Measurements from ENCODE around the gene ZMAT3.
"Not testable (repeated sequence)": the region's sequence is repeated elsewhere in the genome, so short reads cannot be mapped to it uniquely, and the experiment has no call there.

ZMAT3 gene

DNA sequence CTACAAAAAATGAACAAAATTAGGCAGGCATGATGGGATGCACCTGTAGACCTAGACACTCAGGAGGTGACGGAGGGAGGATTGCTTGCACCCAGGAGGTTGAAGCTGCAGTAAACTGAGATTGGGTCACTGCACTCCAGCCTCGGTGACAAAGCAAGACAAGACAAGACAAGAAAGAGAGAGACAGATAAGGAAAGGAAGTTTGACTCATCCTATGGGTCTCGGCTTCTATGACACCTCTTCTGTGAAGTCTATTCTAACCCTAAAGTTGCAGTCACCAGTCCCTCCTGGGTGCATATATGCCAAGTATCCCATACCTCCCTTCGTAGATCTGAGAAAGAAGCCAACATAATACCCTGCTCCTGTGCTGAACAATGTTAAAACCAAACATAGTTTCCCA is 7.9 kb upstream of the ZMAT3 start:
- Mint-ChIP-seq H3K36me3 (ENCODE audit: low read depth) (no peaks in the 10 kb centered on the region), H3K9me3 (no peaks in the 10 kb centered on the region), H3K4me3 (no peak overlapping the region), H3K27ac (no peak overlapping the region), H3K4me1 (ENCODE audit: low read depth) (peaks cover 12% of the 10 kb centered on the region), H3K27me3 (ENCODE audit: low read depth) (peaks cover 5% of the 10 kb centered on the region)

DNA sequence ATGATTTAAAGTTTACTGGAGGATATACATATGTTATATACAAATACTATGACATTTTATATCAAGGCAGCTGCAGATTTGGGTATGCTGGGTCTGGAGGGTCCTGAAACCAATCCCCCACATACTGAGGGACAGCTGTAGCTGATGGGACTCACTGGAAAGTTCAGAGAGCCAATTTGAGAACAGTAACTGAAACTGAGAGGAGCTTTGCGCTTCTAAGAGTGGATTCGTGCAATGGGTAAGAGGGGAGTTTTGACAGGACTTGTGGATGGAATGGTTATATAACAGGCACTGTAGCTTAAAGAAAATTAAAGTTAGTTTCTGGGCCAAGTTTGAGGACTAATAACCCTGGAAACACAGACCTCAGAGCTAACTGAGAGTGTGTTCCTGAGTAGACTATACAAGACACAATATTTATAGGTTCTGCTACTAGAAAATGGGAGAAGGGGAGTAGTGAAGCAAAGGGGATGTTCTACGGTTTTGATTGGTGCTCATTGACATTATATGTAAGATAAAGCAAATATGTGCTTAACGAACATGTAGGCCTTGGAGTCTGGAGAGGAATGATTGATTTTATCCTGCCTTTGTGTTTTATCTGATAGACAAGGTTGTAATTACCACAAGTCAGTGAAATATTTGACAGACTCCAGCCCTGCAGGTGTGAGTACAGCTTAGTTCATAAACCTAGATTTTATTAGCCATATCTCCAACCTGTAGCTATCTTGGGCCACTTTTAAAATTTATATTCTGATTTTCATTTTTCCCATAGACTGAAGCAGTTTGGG is 4.8 kb upstream of the ZMAT3 start:
- no peak overlapping the region for H3K4me3 Mint-ChIP-seq
- peaks cover 5% of the 10 kb centered on the region for H3K27me3 Mint-ChIP-seq (ENCODE audit: low read depth)
- H3K27ac Mint-ChIP-seq: no peak overlapping the region
- peaks cover 2% of the 10 kb centered on the region for H3K36me3 Mint-ChIP-seq (ENCODE audit: low read depth)
- H3K4me1 Mint-ChIP-seq (ENCODE audit: low read depth): peaks cover 16% of the 10 kb centered on the region
- H3K9me3 Mint-ChIP-seq: no peaks in the 10 kb centered on the region

DNA sequence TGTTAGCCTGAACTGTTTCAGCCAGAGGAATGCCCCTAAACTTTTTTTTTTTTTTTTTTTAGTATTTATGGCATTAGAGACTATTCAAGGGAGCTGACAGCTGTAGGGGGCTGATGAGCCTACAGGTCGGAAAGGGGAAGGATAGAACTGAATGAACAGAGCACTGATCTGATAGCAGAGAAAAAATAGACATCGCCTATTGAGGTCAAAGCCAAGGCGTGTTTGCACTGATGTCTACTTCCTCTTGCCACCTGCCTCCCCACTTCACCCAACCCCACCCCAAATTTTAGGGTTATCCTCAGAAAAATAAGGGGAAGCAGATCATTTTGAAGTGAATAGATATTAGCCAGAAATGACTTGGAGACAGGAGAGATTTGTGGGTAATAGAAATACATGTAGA is 3.0 kb upstream of the ZMAT3 start:
- peaks cover 5% of the 10 kb centered on the region for H3K36me3 Mint-ChIP-seq (ENCODE audit: low read depth)
- H3K4me1 Mint-ChIP-seq (ENCODE audit: low read depth): peaks cover 21% of the 10 kb centered on the region
- no peaks in the 10 kb centered on the region for H3K9me3 Mint-ChIP-seq
- H3K4me3 Mint-ChIP-seq: no peak overlapping the region
- no peak overlapping the region for H3K27ac Mint-ChIP-seq
- H3K27me3 Mint-ChIP-seq (ENCODE audit: low read depth): no peaks in the 10 kb centered on the region

DNA sequence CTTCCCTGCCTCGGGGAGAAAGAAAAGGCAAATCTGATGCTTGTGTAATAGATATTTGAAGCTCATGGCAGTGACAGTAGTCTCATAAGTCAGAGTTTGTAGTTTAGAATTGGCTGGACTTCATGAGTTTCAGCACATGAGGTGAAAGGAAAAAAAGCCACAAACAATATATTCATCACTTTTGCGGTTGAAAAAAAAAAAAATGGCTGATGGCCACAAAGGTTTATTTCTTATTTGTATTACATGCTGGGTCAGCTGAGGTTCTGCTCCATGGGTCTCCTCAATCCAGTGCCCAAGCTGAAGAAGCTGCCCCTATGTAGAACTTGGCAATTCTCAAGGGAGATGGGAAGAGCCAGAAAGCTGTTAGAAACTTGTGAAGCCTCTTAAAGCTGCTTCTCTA is 2.2 kb upstream of the ZMAT3 start:
- Mint-ChIP-seq H3K4me1 (ENCODE audit: low read depth) (peaks cover 26% of the 10 kb centered on the region), H3K27ac (no peak overlapping the region), H3K9me3 (no peaks in the 10 kb centered on the region), H3K27me3 (ENCODE audit: low read depth) (no peaks in the 10 kb centered on the region), H3K36me3 (ENCODE audit: low read depth) (peaks cover 10% of the 10 kb centered on the region), H3K4me3 (no peak overlapping the region)

DNA sequence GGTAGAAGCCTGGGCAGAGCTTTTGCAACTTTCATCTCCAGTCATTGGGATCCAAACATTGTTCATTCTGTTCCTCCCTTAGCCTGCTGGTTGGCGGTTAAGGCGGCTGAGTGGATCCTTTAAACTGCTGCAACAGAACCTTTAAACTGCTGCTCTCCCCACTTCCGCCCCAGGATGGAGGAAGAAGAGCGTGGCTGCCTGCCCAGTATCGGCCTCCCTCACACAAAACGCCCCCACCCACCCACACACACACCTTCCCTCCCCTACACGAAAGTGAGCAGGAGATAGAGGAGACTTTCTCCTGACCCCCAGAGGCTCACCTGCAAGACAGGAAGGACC is 460 bp upstream of the ZMAT3 start:
- Mint-ChIP-seq H3K36me3 (ENCODE audit: low read depth) (peaks cover 18% of the 10 kb centered on the region), H3K4me3 (peak overlapping the region; percentile 79), H3K9me3 (no peaks in the 10 kb centered on the region), H3K27ac (peak overlapping the region; percentile 81), H3K4me1 (ENCODE audit: low read depth) (peaks cover 30% of the 10 kb centered on the region), H3K27me3 (ENCODE audit: low read depth) (no peaks in the 10 kb centered on the region)

DNA sequence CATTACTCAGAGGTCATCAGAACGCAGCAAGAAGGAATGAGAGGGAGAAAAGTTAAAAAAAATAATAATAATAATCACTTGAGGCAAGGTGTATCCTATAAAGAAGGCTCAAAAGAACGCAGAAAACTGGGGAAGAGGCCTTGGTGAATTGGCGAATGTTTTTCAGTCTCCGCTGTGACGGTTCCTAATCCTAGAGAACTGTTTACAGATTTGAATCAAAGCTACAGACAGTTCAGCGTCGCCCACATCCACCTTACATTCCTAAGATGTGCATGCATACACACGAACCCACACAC is 634 bp downstream of the ZMAT3 start:
- H3K9me3 Mint-ChIP-seq: no peaks in the 10 kb centered on the region
- peak overlapping the region; percentile 93 for H3K27ac Mint-ChIP-seq
- H3K36me3 Mint-ChIP-seq (ENCODE audit: low read depth): peaks cover 26% of the 10 kb centered on the region
- H3K27me3 Mint-ChIP-seq (ENCODE audit: low read depth): no peaks in the 10 kb centered on the region
- H3K4me3 Mint-ChIP-seq: peak overlapping the region; percentile 98
- H3K4me1 Mint-ChIP-seq (ENCODE audit: low read depth): peaks cover 33% of the 10 kb centered on the region

DNA sequence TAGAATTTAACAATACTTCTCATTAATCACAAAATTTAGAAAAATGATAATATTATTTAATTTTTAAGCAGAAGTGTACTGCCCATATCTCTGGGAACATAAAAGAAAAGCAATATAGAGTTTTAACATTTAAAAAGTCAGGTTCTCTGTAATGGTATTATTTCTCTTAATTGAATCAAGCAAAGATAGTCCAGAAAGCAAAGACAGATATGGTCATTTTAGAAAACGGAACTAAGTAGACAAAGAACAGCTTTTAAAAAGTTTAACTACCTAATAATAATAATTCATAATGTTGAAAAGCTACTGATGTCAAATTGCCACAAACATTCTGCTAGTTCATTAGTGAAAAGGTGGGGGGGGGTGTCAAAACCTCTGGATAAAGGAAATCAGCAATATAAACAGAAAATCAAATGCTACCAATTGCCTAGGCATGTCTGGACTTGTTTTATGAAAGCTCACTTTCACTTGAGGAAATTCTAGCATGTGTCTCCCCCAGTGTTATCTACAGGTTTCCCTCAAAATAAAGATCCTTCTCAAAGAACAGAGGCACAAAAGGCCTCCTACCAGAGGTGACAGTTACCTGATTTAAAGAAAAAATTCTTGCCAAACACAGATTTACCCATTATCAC is 1.7 kb downstream of the ZMAT3 start:
- Mint-ChIP-seq H3K36me3 (ENCODE audit: low read depth) (peaks cover 28% of the 10 kb centered on the region), H3K27ac (peak overlapping the region; percentile 43), H3K4me1 (ENCODE audit: low read depth) (peaks cover 34% of the 10 kb centered on the region), H3K27me3 (ENCODE audit: low read depth) (no peaks in the 10 kb centered on the region), H3K4me3 (peak overlapping the region; percentile 38), H3K9me3 (no peaks in the 10 kb centered on the region)

DNA sequence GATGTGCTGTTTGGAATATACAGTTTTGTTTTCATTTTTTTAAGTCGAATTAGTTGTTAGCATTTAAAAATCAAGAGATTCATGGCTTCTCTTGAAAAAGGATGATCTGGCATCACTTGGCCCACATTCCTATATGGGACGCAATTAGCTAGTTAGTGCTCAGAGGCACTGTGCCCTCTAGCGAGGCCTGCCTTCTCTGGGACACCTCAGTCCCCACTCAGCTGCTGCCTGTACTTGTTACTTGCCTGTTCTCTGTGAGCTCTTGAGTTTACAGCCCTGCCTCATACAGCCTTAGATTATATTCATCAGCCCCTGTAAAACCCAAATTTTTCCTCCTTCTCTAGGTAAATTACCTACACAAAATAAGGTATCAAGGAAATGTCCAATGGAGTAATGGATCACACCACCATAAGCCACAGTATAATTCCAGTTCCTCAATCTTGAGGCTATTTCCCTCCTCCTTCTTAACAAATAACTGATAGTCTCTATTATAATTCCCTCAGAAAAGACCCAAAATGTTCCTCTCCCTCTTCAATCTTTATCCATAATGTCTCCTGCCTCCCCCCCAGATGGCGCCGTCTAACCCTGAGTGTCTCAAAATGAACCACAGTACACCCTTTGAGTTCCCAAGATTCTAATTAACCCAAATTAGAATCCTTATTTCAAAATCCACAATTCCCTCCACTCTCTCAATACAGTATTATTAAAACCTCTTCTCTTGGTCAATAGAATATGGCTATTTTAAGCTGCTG is 2.7 kb downstream of the ZMAT3 start:
- H3K36me3 Mint-ChIP-seq (ENCODE audit: low read depth): peaks cover 35% of the 10 kb centered on the region
- H3K4me1 Mint-ChIP-seq (ENCODE audit: low read depth): peaks cover 38% of the 10 kb centered on the region
- H3K27ac Mint-ChIP-seq: peak overlapping the region; percentile 49
- H3K9me3 Mint-ChIP-seq: no peaks in the 10 kb centered on the region
- peak overlapping the region; percentile 38 for H3K4me3 Mint-ChIP-seq
- no peaks in the 10 kb centered on the region for H3K27me3 Mint-ChIP-seq (ENCODE audit: low read depth)

DNA sequence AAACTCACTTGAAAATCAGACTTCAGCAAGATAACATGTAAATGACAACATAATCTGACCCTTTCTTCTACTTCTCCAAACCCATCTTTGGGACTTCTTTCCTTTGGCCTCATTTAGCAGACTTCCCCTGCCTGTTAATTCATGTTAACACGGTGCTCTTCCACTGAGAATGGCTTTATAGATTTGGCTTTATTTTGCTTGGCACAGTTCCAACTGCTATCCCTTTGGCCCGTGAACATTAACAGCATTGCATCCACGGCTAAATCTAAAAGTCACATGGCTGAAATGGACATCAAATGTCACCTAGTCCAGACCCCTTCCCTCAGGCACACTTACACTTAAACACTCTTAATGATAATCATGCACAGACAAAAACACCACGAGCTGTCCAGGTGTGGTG is 3.8 kb downstream of the ZMAT3 start:
- Mint-ChIP-seq H3K36me3 (ENCODE audit: low read depth) (peaks cover 34% of the 10 kb centered on the region), H3K4me1 (ENCODE audit: low read depth) (peaks cover 30% of the 10 kb centered on the region), H3K9me3 (no peaks in the 10 kb centered on the region), H3K27ac (no peak overlapping the region), H3K27me3 (ENCODE audit: low read depth) (no peaks in the 10 kb centered on the region), H3K4me3 (no peak overlapping the region)

DNA sequence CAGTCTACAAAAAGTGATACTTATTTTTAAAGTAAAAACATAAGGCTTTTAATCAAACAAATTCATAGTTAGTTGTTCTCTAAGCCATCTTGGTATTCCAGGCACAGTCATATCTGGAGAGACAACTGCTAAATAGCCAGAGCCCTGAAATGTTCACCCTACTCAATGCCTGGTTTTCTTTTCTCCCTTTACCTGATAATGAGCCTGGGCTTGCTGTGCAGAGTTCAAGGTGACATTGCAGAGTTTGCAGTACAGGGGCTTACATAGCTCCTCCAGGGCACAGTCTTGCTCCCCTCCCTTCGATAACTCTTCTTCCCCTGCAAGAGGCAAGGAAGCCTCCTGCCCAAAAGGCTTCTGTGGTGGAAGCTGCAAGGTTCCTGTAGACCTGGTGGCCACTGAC is 4.3 kb downstream of the ZMAT3 start:
- Mint-ChIP-seq H3K36me3 (ENCODE audit: low read depth) (peaks cover 38% of the 10 kb centered on the region), H3K27me3 (ENCODE audit: low read depth) (no peaks in the 10 kb centered on the region), H3K4me1 (ENCODE audit: low read depth) (peaks cover 33% of the 10 kb centered on the region), H3K9me3 (no peaks in the 10 kb centered on the region), H3K4me3 (no peak overlapping the region), H3K27ac (no peak overlapping the region)

DNA sequence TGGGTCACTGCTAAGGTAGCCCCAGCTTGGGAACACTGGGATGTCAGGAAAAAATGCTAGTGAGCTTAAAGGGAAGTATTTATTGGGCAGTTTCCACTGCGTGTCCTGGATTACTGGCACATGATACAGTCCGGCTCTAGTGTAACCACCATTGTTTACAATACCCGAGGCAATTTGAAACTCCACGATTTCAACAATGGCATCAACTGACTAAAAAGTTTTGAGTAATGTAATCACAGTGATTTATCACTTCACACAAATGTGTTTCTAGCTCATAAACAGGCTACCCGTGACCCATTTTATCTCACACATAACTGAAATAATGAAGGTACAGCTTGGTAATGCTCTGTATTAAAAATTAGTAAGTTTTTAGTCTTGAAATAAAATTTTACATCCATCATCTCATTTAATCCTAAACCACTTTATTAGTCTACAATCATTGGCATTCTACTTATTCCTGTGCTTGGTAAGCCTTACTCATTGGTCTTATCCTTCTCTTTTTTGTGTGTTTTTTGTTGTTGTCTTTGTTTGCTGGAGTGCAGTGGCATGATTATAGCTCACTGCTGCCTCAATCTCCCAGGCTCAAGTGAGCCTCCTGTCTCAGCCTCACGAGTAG is 7.6 kb downstream of the ZMAT3 start:
- Mint-ChIP-seq H3K27me3 (ENCODE audit: low read depth) (no peaks in the 10 kb centered on the region), H3K4me3 (no peak overlapping the region), H3K27ac (no peak overlapping the region), H3K36me3 (ENCODE audit: low read depth) (peaks cover 44% of the 10 kb centered on the region), H3K9me3 (no peaks in the 10 kb centered on the region), H3K4me1 (ENCODE audit: low read depth) (peaks cover 26% of the 10 kb centered on the region)

DNA sequence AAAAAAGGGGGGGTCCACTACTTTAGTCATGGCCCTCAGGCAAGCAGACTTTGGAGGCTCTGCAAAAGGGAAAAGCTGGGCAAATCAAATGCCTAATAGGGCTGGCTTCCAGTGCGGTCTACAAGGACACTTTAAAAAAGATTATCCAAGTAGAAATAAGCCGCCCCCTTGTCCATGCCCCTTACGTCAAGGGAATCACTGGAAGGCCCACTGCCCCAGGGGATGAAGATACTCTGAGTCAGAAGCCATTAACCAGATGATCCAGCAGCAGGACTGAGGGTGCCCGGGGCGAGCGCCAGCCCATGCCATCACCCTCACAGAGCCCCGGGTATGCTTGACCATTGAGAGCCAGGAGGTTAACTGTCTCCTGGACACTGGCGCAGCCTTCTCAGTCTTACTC is 15.3 kb downstream of the ZMAT3 start:
- Mint-ChIP-seq H3K9me3 (no peaks in the 10 kb centered on the region), H3K36me3 (ENCODE audit: low read depth) (peaks cover 37% of the 10 kb centered on the region), H3K4me1 (ENCODE audit: low read depth) (peaks cover 12% of the 10 kb centered on the region), H3K27ac (no peak overlapping the region), H3K4me3 (no peak overlapping the region), H3K27me3 (ENCODE audit: low read depth) (no peaks in the 10 kb centered on the region)

DNA sequence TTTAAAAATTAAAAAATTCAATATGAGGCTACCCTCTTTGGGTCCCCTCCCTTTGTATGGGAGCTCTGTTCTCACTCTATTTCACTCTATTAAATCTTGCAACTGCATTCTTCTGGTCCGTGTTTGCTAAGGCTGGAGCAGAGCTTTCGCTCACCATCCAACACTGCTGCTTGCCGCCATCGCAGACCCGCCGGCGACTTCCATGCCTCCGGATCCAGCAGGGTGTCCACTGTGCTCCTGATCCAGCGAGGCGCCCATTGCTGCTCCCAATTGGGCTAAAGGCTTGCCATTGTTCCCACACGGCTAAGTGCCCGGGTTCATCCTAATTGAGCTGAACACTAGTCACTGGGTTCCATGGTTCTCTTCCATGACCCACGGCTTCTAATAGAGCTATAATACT is 17.0 kb downstream of the ZMAT3 start:
- H3K4me3 Mint-ChIP-seq; H3K27ac Mint-ChIP-seq; H3K9me3 Mint-ChIP-seq; H3K27me3 Mint-ChIP-seq (ENCODE audit: low read depth): not testable (repeated sequence)
- H3K4me1 Mint-ChIP-seq (ENCODE audit: low read depth): peaks cover 20% of the 10 kb centered on the region
- peaks cover 43% of the 10 kb centered on the region for H3K36me3 Mint-ChIP-seq (ENCODE audit: low read depth)

DNA sequence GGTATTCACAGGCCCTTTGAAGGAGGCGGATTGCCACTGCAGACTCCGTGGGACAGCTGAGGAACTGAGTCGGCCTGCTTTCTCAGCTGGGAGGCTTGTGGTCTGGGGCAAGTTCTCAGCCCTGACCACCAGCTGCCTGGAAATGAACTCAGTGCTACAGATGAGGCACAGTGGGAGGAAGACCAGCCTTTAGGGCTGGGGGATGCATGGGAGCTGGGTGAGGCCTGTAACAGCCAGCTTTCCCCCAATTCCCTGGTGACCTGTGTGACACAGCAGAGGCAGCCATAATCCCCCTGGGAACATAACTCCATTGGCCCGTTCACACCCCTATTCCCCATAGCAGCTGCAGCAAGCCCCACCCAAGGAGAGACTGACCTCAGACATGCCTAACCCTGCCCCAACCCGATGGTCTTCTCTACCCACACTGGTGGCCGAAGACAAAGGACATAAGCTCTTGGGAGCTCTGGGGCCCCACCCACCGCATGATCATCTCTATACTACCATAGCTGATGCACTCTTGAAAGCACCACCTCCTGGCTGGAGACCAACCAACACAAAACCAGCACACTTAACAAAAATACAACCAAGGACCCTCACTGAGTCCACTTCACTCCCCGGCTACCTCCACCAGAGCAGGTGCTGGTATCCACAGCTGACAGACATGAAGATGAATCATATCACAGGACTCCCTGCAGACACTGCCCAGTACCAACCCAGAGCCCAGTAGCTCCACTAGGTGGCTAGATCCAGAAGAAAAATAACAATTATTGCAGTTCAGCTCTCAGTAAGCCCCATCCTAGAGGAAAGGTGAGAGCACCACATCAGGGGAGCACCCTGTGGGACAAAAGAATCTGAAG is 24.9 kb downstream of the ZMAT3 start:
- Mint-ChIP-seq H3K4me1 (ENCODE audit: low read depth) (peaks cover 32% of the 10 kb centered on the region), H3K9me3 (no peaks in the 10 kb centered on the region), H3K36me3 (ENCODE audit: low read depth) (peaks cover 45% of the 10 kb centered on the region), H3K27me3 (ENCODE audit: low read depth) (no peaks in the 10 kb centered on the region), H3K4me3 (no peak overlapping the region), H3K27ac (peak overlapping the region; percentile 12)

Data from T-helper 1 cell treated with Interleukin-12 subunit alpha and Interleukin-12 subunit beta and Interleukin-4 antibody, amounts not matched to agents 30 μg/mL and 1 μg/mL, for 36 hours (primary cell).